Stimulated activated CD8-positive, alpha-beta memory T cell treated with anti-CD3 and anti-CD28 coated beads, Interleukin-15, amount 100 ng/mL, for 4 hours (primary cell): Measurements from ENCODE around the gene GRB10.
"Not testable (repeated sequence)": the region's sequence is repeated elsewhere in the genome, so short reads cannot be mapped to it uniquely, and the experiment has no call there.

Experiments used
- DNase-seq, 2 donors: peaks; one replicate each; pipeline ENCODE4 v3.0.0-alpha.2; 2020; ENCODE audit warnings: low read depth in 2 of 2

The GRB10 gene

DNA sequence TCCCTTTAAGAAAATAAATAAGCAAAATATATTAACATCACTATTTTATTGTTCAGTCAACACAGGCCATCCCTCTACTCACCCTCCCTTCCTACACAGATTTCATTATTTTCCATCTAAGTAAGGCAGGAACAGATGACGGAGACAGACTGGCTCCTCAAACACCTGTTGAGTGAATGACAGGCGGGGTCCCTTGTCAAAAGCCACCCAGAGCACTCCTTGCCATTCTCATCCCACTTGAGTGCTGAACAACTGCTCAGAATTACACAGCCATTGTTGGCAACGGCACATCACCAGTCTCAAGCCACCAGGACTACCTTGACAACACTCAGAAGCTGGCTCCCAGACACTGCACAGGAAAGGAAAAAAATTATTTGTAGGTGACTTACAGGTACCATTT, 3.3 kb downstream of the GRB10 start:
- no peak for DNase-seq

DNA sequence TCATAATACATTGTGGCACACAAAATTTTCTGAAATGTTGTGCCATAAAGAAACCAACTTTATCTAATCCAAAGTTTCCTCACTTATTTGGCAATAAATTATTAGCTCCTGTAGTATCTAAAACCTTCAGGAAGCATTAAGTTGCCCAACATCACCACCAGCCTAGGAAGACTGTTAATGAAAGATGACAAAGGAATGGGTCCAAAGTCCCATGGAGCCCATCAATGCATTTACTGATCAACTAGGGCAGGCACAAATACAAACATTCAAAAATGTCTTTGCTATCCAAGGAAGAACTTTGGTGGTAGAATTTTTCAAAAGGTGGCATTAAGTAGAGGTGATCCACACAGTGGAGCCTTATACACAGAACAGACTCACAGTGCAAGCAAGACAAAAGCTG, 4.5 kb downstream of the GRB10 start:
- no peak for DNase-seq

DNA sequence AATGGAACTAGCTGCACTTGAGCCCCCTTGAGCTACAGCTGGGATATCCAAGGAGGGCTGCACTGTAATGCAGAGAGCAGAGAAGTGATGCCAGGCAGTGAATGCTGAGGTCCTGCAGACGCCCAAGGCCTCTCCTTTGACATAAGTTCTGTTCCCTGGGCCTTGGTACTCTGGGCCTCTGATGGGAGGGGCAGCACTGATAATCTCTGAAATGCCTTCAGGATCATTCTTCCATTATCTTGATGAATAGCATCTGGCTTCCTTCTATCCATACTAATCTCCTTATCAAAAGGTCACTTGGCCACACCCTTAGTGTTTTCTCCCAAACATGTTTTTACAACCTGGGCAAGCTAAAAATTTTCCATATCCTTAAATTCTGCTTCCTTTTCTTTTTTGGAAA, 6.9 kb downstream of the GRB10 start:
- DNase-seq: no peak

DNA sequence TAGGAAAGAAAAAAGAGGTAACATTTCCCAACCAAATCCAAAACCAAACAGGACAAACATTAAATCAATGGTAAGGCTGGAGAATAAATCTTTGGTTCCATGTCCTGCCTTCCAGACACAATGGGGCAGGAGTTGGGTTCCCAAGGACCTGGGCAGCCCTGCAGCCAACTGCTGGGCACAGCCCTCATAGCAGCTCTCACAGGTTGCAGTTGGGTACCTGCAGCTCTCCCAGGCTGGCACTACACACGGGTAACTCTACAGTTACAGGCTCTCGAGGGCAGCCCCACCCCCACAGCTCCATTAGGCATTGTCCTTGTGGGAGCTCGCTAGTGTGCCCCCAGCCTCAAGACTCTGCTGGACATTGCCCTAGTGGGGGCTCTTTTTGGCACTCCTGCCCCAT, 7.5 kb downstream of the GRB10 start:
- no peak for DNase-seq

DNA sequence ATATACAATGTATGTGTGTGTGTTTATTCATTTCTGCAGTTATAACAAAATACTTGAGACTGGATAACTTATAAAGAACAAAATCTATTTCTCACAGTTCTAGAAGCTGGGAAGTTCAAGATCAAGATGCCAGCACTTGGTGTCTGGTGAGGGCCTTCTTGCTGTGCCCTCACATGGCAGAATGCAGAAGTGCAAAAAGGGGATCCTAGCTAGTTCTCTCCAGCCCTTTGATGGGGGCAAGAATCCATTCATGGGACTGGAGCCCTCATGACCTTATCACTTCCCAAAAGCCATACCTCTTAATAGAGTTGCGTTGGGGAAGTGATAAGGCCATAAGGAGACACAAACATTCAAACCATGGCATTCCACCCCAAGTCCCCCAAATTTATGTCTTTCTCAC, 8.4 kb downstream of the GRB10 start:
- no peak for DNase-seq

DNA sequence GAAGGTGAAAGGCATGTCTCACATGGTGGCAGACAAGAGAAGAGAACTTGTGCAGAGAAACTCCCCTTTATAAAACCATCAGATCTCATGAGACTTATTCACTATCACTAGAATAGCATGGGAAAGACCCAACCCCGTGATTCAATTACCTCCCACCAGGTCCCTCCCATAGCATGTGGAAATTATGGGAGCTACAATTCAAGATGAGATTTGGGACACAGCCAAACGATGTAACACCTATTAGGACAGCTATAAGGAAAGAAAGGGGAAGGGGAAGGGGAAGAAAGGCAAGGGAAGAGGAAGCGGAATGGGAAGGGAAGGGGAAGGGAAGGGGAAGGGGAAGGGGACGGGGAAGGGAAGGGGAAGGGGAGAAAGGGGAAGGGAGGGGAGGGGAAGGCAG, 9.6 kb downstream of the GRB10 start:
- DNase-seq: not testable (repeated sequence)

DNA sequence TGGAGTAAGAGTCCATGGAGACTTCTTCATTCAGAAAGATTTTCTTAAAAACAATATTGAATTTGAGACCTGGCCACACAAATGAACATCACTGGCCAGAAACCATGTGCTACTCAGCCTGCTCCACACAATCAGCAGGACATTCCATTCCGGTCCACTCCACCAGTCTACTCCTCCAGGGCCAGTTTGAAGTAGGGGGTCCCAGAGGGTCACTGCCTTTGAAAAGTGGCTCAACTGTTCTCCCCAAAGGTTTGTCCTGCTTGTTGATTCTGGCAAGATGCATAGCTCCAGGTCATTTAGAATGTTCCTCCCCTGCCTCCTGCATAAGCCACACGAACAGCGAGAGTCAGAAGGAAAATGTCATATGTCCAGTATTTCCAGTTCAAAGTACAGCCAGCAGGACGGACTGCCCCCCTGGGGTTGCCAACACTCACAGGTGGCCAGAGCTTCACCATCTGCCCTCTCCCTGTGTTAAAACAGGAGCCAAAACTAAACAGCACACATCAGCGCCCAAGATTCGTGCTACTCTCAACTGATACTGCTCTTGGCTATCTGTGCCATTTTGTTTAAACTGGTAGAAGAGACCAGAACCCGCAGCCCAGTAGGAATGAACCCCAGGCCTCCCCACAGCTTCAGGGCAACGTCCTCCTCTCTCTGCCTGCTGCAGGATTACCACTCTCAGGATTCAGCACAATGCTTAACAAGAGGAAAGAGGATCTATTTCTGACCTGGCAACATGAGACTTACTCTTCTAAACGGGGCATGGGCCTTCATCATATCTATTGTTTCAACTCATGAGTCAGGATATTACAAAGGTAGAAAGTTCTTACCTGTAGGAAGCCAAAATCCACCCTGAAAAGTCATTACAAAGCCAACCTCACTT, 11.3 kb downstream of the GRB10 start:
- DNase-seq: no peak

DNA sequence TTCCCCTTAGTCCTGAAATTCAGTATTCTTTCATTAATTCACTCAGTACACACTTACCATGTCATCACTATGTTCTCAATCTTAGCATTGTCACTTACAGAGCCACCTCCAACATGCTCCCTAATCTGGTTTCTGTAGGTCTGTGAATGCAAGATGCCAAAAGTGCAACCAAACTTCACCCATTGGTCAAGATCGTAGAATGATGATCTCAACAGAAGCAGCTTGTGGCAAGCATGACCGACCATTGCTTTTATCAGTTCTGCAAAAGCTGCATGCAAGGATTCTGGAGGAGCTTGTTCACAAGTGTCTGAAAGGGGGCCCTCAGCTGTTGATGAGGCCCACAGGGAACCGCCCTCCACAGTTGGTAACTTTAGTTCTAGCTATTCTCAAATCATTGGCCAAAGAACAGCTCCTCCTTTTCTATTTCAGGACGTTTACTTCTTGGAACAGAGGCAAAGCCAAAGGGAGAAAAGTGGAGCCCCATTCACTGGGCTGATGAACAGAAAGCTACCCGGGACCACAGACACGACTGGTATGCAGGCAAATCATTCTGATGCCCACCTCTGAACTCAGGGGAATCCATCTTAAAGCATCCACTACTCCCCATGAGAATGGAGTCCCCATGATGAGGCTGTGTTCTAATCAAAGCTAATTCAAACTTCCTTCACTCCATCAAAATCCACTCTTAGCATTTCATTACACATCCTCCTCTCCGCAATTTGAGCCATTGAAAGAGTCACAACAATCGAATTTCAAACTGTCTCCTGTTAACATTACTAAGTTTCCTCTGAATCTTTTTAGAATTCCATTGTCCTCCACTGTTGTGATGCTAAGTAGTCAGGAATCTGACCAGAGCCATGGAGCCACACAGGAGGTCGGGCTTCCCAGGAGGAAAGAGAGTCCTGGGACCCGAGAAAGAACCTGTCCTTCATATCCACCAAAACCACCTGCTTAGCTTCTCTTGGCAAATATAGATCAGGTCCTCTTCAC, 13.9 kb downstream of the GRB10 start:
- DNase-seq: no peak

DNA sequence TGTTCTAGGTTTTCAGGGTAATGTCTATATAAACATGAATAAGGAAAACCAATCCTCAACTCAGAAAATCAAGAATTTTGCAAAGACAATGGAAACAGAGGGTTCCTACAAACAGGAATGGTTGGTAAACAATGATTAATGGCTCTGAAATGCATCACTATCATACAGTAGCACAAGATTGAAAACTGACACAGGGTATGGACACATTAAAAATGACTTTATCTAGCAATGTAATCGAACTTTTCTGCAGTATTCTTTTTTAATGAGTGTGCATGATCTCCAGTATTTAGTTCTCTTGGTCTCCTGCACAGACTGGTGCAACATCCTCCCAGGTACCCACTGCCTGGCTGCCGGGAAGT, 15.9 kb downstream of the GRB10 start:
- DNase-seq: no peak

DNA sequence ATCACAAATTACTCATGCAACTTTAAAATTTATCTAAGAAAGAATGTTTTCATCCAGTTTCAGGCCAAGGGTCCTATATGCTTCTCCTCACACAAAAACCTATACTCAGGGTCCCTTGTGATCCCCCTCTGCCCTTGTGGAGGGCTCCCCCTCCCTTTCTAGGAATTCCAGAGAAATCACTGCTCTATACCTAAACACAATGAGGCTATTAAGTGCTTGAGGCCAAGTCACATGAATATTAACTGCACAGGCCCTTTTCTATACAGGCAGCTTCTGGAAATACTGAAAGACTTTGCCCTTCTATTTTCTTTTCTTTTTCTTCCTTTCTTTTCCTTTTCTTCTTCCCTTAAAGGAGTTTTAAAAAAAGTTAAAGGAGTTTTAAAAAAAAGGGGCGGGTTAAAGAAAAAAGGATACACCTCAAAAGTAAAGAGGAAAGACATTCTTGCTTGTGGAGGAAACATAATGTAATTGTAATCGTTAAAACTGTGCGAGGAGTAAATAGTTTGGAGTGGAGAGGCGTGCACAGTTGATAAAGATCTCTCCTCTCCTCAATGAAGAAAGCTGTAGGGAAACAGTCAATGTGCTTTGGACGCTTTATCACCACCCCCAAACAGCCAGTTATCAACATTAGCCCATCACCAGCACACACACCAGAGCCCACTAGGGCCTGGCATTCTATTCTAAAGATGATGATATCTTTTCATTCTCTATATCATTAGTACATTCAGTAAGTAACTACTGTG, 16.4 kb downstream of the GRB10 start:
- DNase-seq: no peak

DNA sequence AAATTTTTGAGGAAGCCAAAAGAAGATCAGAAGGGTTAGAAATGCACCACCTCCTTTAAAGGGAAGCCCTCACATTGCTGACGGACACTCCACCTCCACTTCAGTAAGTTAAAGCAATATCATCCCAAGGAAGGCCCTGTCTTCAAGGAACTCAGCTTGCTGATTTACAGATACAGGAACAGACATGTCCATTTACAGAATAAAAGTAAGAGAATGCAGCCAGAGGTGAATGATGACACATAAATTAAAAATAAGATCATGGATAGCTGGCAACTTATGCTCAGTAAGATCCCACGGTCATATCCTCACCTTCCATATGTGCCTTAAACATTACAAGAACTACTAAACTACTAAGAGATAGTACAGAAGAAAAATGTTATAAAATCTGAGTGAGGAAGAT, 20.4 kb downstream of the GRB10 start:
- DNase-seq: no peak

DNA sequence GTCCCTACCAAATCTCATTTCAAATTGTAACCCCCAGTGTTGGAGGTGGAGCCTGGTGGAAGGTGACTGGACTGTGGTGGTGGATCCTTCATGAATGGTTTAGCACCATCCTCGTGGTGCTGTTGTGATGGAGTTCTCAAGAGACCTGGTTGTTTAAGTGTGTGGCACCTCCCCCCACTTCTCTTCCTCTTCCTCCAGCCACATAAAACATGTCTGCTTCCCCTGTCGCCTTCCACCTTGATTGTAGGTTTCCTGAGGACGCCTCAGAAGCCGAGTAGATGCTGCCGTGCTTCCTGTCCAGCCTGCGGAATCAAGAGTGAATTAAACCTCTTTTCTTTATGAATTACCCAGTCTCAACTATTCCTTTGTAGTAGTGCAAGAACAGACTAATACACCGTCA, 21.0 kb downstream of the GRB10 start:
- no peak for DNase-seq

DNA sequence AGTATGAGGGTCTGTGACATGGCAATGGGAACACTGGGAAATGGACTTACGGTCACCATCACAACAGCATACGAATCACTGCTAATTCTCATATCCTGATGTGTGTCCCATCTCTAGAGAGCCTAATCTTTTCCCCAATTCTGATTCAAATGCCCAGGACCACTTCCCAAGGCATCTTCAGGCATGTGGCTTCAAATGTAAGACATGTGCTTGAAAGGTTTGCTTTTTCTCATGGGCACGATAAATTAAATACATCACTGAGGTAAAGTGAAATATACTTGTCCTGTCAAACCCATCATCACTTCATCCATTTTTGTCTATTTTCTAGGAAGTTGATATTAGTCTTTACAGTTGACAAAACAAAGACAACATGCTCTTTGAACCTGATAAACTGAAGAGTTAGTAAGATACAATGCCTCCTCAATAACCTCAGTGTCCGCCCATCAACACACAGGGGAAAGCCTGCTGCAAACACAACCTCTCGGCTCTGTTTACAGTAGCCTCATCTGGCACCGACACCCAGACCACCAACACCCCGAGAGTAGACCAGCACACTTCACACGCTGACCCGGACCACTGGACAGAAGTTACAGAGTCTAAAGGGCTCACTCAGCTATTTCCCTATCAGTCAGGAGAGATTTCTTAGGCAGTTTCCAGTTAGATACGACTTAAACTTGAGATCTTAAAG, 24.8 kb downstream of the GRB10 start:
- DNase-seq: no peak

DNA sequence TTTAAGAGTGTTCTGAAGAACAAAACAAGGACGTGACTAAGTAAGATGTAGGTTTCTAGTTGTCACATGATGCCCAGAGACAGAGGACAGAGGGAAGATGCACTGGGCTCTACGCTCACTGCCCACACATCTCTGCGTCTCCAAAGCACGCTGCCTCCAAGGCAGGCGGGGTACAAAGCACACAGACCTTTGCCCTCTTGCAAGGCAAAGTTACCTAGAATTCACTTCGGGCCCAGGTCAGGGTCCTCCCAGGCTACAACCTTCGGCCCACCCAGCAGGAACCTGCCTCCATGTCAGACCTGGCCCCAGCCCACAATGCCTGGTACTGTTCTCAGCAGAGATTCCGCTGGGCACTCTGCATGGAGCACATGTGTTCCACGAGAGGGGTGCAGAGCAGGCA, 26.5 kb downstream of the GRB10 start:
- no peak for DNase-seq

DNA sequence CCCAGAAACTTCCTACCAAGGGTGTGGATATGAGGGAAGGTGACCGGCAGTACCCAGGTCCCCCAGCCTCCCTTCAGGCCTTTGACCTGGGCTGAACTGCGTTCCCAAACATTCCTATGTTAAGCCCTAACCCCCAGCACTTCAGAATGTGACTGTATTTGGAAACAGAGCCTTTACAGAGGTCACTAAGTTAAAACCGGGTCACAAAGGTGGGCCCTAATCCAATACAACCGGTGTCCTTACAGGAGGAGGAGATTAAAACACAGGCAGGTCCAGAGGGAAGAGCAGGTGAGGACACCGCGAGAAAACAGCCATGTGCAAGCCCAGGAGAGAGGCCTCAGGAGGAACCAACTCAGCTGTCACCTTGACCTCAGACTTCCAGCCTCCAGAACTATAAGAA, 28.0 kb downstream of the GRB10 start:
- DNase-seq: no peak

DNA sequence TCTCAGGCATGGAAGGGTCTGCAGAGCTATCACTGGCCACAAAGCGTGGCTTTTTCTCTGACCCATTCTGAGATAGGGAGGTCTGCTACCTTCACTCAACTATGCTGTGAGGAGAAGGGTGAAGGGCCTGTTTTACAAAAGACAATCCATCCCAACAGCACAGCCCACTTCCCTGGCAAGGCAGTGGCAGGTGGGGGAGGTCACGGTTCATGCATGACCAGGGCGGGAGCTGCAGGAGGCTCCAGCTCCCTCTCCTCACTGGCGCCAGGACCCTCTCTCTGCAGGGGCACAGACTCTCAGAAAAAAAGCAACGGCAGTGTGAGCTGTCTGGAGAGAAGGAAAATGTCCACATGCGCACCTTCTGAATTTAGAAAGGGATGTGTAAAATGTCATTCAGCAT, 28.5 kb downstream of the GRB10 start:
- DNase-seq: no peak

DNA sequence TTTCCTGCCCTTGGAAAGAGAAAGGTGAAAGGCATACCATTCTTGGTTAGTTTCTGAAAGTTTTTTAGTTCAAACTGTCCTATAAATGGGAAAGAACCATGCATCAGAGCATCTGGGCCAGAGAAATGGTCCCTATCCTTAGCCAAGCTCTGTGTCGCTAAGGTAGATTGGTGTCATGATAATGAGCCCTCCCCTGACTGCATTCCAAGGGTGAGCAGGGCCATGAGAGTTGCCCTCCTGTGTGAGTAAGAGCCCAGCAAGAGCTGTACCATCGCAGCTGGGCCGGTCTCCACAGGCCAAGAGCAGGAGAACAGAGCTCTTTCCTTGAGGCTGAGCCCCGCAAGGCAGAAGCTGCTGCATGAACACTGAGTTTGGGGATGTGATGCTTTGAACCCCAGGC, 30.3 kb downstream of the GRB10 start:
- no peak for DNase-seq

DNA sequence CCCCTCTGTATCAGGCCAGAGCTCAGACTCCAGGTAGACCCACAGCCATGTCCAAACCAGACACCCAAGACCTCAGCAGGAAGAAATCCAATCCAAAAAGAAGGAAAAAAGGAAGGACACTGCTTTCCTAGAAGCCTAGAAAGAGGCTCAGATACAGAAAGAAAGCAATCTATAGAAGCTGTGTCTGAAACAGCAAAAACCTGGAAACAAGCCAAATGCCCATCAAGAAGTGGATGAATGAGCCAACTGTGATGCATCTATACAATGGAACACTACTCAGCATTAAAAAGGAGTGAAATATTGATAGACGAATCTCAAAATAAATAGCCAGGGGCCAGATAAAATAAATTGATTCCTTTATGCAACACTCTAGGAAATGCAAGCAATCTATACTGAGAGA, 31.6 kb downstream of the GRB10 start:
- DNase-seq: no peak

DNA sequence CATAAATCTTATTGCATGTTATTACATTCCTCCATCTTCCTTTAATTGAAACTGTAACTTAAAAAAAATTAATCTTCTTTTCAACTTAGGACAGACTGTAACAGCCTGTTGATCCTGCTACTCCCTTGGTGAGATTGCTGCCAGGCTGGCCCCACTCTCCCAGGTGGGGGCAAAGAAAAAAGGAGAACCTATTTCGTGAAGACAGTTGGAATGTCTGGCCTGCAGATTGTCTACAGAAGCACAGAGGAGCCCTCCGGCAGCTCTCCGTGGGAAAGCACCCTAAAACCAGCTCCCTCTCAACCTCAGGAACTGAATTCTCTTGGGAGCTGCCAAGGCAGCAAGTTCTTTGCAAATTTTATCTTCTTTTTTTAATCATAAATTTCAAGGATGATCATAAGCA, 32.8 kb downstream of the GRB10 start:
- DNase-seq: no peak

DNA sequence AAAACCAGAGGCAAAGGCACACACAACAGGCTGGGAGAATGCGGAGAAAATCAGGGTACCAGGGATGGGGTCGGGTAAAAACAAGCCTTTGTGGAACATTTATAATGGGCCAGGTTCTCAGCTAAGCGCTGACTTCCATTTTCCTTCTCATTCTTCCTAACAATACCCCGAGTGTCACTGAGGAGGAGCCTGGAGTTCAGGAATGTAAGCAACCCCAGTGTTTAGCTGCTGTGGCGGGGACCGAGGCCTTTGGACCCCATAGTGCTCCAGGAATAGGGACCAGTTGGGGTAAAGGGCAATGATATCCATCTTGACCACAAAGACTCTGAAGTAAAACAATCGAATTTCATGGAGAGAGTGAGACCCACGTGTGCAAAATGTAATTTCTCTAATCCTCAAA, 34.2 kb downstream of the GRB10 start:
- DNase-seq: no peak

DNA sequence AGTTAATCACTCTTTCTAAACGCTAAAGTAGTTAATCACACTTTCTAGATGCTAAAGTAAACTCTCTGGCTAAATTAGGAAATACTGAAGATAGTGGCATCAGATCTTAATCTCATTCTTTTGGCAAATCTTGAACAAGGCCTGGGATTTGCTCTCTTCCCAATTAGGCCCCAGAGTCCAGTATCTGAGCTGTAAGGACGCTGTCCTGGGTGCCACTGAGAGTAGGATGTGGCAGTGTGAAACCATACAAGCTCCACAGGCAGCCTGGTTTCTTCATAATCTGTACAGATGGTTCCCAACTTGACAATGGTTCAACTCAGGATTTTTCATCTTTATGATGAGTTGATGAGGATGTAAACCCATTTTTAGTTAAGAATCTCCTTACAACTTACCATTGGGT, 36.9 kb downstream of the GRB10 start:
- no peak for DNase-seq

DNA sequence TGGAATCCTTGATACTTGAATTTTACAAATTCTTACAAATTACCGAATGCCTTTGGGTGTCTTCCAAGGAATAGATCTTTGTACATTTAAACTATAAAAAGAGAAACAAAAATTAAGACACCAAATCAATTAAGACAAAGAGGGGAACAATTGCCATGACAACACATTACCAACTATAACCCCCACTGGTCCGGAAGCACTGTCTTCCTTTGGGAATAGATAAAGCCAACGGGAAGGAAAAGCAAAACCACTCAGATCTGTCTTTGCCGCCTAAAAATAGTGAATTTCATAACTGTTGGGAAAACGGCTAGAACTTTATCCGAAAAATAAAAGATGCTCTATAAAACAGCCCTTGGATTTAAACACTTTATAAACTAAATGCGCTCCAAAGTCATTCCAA, 37.4 kb downstream of the GRB10 start:
- DNase-seq: no peak
